Progenitor cell of endocrine pancreas (in vitro differentiated cells): Measurements from ENCODE around the gene CTRB2. TPM values are rescaled to one million over a fixed set of nuclear protein-coding genes. Genes with fewer than 3 reads are reported as not detected.

Source experiments
- DNase-seq: peaks from one replicate; pipeline ENCODE4 v3.0.0; 2021; ENCODE audit warnings: low spot score; ENCODE audit not compliant: unreplicated experiment
- H3K27ac Mint-ChIP-seq: 2 replicates; pipeline ENCODE4 v1.8.0; 2021; ENCODE audit warnings: mild to moderate bottlenecking, moderate library complexity, mixed read lengths
- H3K27me3 Mint-ChIP-seq: 2 replicates; pipeline ENCODE4 v1.8.0; 2021; ENCODE audit warnings: mixed read lengths
- H3K36me3 Mint-ChIP-seq: 2 replicates; pipeline ENCODE4 v1.8.0; 2022; ENCODE audit warnings: mixed read lengths; ENCODE audit not compliant: insufficient read depth
- H3K4me1 Mint-ChIP-seq: 2 replicates; pipeline ENCODE4 v1.8.0; 2021; ENCODE audit warnings: low read depth, mixed read lengths
- H3K4me3 Mint-ChIP-seq: 2 replicates; pipeline ENCODE4 v1.8.0; 2021; ENCODE audit warnings: low read depth, mild to moderate bottlenecking, moderate library complexity, mixed read lengths
- H3K9me3 Mint-ChIP-seq: 2 replicates; pipeline ENCODE4 v1.8.0; 2021; ENCODE audit warnings: low read depth, mixed read lengths
- total RNA-seq: library from RNA; stranded (reverse); gene quantifications from 2 replicates; pipeline ENCODE4 v1.2.1, GENCODE V29; 2021
- TF ChIP-seq, protein P1 (sequence below): fragments of 200-600 bp; sonication (generic); IDR thresholded peaks from one replicate; pipeline ENCODE4 v1.5.0; 2021; ENCODE audit warnings: antibody characterized with exemption, mild to moderate bottlenecking; ENCODE audit not compliant: unreplicated experiment

The CTRB2 gene
- total RNA-seq, 1 donor from 2014 or later, result 1.1 TPM

DNA sequence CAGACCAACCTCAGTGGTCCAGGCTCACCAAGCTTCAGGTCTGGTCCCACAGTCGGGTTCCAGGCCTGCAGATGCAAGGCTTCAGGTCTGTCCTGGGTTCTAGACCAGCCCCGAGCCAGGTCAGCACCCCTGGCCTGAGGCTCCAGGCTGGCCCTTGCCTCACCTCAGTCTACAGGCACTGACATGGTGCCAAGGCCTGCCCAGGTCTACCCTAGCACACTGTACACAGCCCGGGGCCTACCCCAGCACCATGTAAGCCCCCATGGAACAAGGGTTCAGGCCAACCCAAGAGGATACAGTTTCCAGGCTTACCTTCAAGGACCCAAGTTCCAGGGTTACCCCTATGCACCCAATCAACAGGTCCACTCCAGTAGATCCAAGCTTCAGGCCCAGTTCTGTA, 31.9 kb downstream of the CTRB2 start:
- H3K4me1 Mint-ChIP-seq, result no peaks in the 10 kb centered on the region
- H3K27me3 Mint-ChIP-seq, result no peaks in the 10 kb centered on the region
- peaks cover 55% of the 10 kb centered on the region for H3K9me3 Mint-ChIP-seq
- DNase-seq, result no peak
- peaks cover 44% of the 10 kb centered on the region for H3K36me3 Mint-ChIP-seq
- no peak overlapping the region for H3K4me3 Mint-ChIP-seq
- TF ChIP-seq, protein P1, sequence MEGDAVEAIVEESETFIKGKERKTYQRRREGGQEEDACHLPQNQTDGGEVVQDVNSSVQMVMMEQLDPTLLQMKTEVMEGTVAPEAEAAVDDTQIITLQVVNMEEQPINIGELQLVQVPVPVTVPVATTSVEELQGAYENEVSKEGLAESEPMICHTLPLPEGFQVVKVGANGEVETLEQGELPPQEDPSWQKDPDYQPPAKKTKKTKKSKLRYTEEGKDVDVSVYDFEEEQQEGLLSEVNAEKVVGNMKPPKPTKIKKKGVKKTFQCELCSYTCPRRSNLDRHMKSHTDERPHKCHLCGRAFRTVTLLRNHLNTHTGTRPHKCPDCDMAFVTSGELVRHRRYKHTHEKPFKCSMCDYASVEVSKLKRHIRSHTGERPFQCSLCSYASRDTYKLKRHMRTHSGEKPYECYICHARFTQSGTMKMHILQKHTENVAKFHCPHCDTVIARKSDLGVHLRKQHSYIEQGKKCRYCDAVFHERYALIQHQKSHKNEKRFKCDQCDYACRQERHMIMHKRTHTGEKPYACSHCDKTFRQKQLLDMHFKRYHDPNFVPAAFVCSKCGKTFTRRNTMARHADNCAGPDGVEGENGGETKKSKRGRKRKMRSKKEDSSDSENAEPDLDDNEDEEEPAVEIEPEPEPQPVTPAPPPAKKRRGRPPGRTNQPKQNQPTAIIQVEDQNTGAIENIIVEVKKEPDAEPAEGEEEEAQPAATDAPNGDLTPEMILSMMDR, result no peak
- no peak overlapping the region for H3K27ac Mint-ChIP-seq

DNA sequence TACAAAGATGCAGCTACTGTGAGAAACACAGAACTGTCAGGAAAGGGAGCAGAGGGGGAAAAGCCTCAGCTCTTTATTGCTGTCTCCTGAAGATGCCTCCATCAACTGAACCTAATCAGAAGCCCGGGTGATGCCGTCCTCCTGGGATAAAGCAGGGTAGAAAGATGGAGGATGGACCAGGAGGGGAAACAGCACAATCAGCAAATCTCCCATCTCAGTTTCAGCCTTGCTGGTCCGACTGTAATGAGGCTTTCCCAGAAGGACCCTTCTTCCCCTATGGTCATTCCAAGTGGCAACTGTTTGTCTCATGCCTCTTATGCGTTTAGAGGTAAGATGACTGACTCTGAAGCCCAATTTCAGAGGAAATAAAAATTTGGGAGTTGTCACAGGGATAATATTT, 34.4 kb downstream of the CTRB2 start:
- Mint-ChIP-seq H3K4me3 (no peak overlapping the region), H3K36me3 (peaks cover 68% of the 10 kb centered on the region), H3K27me3 (no peaks in the 10 kb centered on the region), H3K9me3 (peaks cover 62% of the 10 kb centered on the region), H3K27ac (no peak overlapping the region), H3K4me1 (no peaks in the 10 kb centered on the region)
- DNase-seq, result no peak
- TF ChIP-seq, protein P1, result no peak

DNA sequence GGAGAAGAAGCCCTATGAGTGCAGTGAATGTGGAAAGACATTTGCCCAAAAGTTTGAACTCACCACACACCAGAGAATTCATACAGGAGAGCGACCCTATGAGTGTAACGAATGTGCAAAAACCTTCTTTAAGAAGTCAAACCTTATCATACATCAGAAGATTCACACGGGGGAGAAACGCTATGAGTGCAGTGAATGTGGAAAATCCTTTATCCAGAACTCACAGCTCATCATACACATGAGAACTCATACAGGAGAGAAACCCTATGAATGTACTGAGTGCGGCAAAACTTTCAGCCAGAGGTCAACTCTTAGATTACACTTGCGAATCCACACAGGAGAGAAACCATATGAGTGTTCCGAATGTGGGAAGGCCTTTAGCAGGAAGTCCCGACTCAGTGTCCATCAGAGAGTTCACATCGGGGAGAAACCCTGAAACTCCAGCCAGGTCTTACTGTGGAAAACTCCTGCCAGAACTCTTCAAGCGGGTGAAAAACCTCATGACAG, 37.0 kb downstream of the CTRB2 start:
- Mint-ChIP-seq H3K9me3 (peaks cover 56% of the 10 kb centered on the region), H3K27ac (no peak overlapping the region), H3K27me3 (no peaks in the 10 kb centered on the region), H3K4me1 (no peaks in the 10 kb centered on the region), H3K36me3 (peaks cover 90% of the 10 kb centered on the region), H3K4me3 (no peak overlapping the region)
- no peak for DNase-seq
- TF ChIP-seq, protein P1, result no peak

DNA sequence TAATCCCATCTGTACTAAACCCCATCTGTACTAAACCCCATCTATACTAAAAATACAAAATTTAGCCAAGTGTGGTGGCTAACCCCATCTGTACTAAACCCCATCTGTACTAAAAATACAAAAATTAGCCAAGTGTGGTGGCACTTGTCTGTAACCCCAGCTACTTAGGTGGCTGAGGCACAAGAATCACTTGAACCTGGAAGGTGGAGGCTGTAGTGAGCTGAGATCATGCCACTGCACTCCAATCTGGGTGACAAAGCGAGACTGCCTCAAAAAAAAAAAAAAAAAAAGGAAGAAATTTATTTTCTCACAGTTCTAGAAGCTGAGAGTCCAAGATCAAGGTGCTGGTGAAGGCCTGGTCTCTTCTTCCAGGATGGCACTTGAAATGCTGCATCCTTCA, 46.6 kb downstream of the CTRB2 start:
- no peaks in the 10 kb centered on the region for H3K4me1 Mint-ChIP-seq
- TF ChIP-seq, protein P1, result no peak
- no peak for DNase-seq
- H3K9me3 Mint-ChIP-seq, result peaks cover 12% of the 10 kb centered on the region
- no peaks in the 10 kb centered on the region for H3K27me3 Mint-ChIP-seq
- peaks cover 64% of the 10 kb centered on the region for H3K36me3 Mint-ChIP-seq
- no peak overlapping the region for H3K27ac Mint-ChIP-seq
- no peak overlapping the region for H3K4me3 Mint-ChIP-seq

Other genes with a start within 250 kb of the CTRB2 start
- gene WDR59, start 222.0 kb downstream of the CTRB2 start, total RNA-seq, result 150 and 154 TPM in 2 replicates
- gene ZNRF1, start 208.1 kb downstream of the CTRB2 start, total RNA-seq, result 66.1 and 71.6 TPM in 2 replicates
- gene LDHD, start 90.4 kb downstream of the CTRB2 start, total RNA-seq, result 0.64 and 0.89 TPM in 2 replicates
- 16.3 and 17.5 TPM in 2 replicates for gene ZFP1, start 58.6 kb downstream of the CTRB2 start, total RNA-seq
- gene CTRB1, start 11.8 kb upstream of the CTRB2 start, total RNA-seq, result not detected in 2 replicates
- 74.8 and 75.1 TPM in 2 replicates for gene BCAR1, start 44.5 kb upstream of the CTRB2 start, total RNA-seq
- gene CFDP1, start 226.3 kb upstream of the CTRB2 start, total RNA-seq, result 91.5 and 94.6 TPM in 2 replicates